T-helper 1 cell (primary cell): ENCODE results near the gene PCCB.
A peak's percentile ranks its signal among the peaks of the same experiment; 100 is the strongest.
"Not testable (repeated sequence)": the region's sequence is repeated elsewhere in the genome, so short reads cannot be mapped to it uniquely, and the experiment has no call there.

Experiments
- DNase-seq, 5 donors: peaks; one replicate each; pipeline ENCODE4 v3.0.0-alpha.2; 2012 to 2020

The PCCB gene

DNA sequence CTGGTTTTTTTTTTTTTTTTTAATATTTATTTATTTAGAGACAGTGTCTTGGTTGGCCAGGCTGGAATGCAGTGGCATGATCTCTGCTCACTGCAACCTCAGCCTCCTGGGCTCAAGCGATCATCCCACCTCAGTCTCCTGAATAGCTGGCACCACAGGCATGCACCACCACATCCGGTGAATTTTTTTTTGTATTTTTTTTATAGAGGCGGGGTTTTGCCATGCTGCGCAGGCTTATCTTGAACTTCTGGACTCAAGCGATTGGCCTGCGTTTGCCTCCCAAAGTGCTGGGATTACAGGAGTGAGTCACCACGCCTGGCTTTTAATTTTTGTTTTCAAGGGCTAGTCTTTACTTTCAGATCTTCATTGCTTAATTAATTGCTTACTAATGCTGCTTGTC is 13.1 kb downstream of the PCCB start:
- no peak for DNase-seq

DNA sequence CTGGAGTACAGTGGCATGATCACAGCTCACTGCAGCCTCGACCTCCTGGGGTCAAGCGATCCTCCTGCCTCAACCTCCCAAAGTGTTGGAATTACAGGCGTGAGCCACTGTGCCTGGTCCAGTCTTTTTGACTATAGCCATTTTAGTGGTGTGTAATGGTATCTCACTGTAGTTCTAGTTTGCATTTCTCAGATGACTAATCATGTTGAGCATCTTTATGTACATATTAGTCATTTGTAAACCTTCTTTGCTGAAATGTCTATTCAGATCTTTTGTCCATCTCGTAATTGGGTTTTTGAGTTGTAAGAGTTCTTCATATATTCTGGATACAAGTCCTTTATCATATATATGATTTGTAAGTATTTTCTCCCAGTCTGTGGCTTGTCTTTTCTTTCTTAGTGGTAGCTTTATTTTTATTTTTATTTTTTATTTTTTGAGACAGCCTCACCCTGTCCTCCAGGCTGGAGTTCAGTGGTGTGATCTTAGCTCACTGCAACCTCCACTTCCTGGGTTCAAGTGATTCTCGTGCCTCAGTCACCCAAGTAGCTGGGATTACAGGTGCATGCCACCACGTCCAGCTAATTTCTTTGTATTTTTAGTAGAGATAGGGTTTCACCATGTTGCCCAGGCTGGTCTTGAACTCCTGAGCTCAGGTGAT is 16.5 kb downstream of the PCCB start:
- DNase-seq = not testable (repeated sequence)

DNA sequence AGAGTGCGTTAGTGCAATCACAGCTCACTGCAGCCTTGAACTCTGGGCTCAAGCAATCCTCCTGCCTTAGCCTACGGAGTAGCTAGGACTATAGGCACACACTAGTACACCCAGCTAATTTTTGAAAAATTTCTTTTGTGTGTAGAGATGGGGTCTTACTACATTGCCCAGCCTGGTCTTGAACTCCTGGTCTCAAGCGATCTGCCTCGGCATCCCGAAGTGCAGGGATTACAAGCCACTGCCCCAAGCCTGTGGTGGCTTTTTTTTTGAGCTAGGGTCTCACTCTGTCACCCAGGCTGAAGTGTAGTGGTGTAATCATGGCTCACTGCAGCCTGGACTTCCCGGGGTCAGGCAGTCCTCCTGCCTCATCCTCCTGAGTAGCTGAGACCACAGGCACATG is 17.1 kb downstream of the PCCB start:
- DNase-seq = no peak

DNA sequence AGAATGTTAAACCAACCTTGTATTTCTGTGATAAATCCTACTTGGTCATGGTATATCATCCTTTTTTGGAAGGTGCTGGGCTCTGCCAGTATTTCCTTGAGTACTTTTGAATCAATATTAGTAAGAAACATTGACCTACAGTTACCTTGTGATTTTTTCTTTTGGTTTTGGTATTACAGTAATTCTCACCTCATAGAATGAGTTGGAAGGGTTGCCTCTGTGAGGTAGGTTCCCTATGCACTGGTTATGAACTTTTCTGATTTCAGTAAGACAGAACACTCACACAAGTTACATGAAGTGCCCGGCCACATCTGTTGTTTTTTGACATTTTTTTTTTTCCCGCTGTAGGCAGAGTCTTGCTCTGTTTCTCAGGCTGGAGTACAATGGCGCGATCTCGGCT is 20.0 kb downstream of the PCCB start:
- DNase-seq = peak in 1 of 5 donors; percentile 29

DNA sequence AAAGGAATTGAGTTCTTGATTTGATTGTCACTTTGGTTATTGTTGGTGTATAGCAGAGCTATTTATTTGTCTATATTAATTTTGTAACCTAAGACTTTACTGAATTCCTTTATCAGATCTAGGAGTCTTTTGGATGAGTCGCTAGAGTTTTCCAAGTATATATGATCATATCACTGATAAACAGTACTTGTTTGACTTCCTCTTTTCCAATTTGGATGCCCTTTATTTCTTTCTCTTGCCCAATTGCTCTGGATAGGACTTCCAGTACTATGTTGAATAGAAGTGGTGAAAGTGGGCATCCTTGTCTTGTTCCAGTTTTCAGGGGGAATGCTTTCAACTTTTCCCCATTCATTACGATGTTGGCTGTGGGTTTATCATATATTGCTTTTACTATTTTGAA is 21.5 kb downstream of the PCCB start:
- not testable (repeated sequence) for DNase-seq

DNA sequence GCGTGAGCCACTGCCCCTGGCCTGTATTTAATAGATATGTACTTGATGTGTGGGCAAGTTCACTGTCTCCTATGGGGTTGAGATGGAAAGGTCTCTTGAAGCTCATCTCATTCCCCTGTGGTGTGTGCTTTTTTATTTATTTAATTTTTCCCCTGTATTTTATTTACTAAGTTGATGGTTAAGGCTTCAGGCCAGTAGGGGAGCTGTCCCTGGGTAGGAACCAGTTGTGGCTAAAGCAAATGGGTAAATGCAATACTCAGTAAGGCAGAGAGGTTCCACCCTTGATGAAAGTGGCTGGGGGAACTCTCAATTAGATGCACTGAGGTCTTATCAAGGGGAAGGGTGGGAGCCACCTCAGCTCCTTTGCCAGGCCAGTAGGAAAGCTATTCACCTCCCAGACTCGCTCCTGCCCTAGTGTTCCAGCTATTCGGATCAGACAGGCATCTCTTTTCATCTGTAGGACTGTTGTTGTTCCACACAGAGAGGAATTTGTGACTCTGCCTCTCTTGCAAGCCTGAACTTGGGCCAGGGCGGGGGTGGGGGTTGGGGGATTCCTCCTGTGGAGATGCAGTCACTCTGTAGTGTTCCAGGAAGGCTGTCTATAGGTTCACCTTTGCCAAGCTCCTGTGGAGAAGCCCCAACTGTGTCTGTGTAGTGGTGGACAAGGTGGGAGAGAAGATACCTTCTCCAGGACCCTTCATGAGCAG is 26.1 kb downstream of the PCCB start:
- no peak for DNase-seq

DNA sequence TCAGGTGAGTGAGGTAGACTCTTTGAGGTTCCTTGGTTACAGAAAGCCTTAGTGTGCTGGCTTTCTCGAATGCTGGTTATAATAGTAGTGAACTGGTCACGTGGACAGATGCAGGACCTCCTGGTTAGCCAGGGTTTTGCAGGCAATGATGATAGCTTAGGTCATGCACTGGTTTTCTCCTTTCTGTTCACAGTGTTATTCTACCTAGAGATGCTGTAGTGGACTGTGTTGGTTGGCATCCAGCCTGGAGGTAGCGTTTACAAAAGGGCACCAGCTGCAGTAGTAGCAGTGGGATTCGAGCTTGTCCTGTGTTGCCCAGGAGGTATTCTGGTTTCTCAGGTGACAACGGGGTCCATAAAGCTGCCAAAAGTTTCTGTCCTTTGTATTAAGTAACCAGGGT is 27.0 kb downstream of the PCCB start:
- DNase-seq = no peak

DNA sequence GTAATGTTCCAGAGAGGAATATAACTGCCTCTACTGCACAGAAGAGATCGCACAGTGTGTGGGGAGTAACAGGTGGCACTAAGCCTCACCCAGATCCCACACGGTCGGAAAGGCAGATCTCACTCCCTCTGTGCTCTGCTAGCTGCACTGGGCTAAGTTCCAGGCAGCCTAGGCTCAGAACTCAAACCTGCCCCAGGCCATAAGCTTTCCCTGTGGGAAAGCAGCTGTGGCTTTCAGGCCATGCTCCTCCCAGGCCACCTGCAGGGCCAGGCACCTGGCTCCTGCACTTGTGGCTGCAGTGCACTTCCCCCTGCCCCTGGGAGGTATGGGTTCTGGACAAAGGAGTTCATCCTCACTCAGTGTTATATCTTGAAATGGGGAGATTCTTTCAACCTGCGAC is 27.5 kb downstream of the PCCB start:
- DNase-seq = no peak

DNA sequence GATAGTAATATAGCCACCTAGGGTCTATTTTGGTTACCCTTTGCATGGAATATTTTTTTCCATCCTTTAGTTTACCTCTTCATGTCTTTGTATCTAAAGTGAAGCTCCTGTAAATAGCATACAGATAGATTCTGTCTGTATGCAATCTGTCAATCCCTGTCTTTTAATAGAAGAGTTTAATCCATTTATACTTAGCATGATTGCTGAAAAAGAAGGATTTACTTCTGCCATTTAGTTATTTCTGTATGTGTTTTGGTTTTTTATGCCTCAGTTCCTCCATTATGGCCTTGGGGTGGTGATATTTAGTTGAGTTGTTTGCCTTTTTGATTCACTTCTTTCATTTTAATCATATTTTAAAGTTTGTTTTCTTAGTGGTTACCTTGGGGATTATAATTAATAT is 29.0 kb downstream of the PCCB start:
- DNase-seq = no peak

DNA sequence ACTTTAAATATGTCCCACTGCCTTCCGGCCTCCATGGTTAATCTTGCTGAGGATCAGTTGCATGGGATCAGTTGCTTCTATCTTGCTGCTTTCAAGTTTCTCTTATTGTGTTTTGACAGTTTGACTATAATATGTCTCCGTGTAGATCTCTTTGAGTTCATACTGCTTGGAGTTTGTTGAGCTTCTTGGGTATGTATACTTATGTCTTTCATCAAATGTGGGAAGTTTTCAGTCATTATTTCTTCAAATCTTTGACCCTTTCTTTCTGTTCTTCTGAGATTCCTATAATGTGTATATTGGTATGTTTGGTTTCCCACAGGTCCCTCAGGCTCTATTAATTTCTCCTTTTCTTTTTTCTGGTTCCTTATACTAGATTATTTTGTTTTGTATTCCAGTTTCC is 30.8 kb downstream of the PCCB start:
- DNase-seq = no peak

DNA sequence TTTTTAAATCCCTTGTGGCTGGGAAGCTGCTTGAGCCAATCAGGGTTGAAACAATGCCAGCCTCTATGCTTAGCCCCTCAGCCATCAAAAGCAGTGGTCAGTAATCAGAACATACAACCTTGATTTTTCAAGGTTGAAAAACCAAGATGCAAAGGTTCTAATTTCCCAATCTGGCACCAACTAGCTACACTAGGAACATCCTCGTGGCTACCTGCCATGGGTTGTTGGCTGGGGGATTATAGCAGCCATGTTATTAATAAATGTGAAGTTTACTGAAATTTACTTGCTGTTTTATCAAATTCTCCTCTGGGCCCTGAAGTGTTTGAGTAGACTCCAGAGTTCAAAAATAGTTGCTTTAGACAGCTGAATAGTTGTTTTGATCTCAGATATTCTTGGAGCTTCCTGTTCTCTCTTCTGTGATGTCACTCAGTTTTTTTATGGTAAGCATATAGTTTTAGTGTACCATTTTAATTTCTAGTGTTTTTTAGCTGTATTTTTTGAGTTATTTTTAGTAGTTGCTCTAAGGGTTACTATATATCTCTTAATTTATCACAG is 31.9 kb downstream of the PCCB start:
- no peak for DNase-seq

DNA sequence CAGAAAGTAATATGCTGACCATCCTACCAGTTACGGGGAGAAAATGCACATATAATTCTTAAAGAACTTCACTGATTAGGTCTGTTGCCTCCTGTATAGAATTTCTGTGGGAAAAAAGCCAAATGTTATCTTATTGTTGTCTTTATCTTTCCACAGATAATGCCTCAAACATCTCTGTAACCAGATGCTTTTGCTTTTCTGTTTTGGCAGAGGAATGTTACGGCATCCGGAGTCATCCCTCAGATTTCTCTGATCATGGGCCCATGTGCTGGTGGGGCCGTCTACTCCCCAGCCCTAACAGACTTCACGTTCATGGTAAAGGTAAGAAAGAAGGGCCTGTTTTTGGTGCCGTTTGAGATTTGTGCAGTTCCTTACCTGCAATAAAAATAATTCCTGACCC is 33.5 kb downstream of the PCCB start:
- DNase-seq = no peak

DNA sequence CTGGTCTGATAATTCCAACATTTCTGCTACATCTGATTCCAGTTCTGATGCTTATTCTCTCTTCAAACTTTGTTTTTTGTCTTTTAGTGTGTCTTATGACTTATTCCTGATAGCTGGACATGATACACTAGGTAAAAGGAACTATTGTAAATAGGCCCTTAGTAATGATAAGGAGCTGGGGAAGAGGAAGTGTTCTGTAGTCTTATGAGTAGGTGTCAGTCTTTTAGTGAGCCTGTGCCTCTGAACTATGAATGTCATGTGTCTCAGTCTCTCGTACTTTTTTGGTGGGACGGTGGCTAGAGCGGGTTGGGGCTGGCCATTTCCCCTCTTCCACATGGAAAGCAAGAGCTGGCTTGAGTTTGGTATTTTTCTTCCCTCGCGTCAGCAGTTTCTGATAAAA is 41.2 kb downstream of the PCCB start:
- no peak for DNase-seq

DNA sequence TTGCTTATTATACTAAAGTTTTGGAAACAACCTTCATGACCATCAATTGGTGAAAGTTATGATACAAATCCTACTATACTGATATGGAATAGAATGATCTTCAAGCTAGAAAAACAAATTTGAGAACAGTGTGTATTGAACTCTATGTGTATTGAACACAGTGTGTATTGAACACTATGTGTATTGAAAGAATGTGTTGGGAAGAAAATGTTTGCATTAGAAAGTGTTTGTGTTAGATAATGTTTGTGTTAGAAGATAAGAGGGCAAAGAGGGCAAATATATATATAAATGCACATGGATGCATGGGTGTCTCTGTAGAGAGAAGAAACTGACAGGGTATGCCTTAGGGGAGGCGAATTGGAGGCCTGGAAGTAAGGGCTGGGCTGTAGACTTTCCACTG is 42.4 kb downstream of the PCCB start:
- DNase-seq = no peak

DNA sequence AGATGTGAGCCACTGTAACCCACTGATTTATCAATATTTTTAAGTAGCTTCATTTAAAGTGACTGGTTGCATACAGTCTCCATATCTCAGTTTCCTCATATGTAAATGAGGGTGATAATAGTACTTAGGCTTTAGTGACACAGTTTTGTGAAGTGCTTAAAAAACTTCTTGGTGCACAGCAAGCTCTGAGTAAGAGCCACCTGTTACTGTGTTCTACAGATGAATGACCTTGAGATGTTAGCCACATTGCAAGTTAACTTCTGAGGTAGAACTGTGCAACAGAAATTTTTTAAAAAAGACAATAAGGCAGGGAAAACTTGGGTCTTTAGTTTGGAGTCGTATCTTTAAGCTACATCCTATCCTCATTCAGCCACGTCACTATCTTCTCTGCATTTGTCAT is 43.1 kb downstream of the PCCB start:
- DNase-seq = no peak

DNA sequence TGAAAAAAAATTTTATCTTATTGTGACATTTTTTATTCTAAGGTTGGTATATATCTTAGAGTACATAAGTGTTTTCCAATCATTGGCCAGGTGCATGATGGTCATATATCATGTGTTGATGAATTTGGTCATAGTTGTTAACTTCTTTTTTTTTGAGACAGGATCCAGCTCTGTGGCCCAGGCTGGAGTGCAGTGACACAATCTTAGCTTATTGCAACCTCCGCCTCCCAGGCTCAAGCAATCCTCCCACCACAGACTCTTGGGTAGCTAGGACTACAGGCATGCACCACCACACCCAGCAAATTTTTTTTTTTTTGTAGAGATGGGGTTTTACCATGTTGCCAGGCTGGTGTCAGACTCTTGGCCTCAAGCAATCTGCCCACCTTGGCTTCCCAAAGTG is 44.0 kb downstream of the PCCB start:
- no peak for DNase-seq

DNA sequence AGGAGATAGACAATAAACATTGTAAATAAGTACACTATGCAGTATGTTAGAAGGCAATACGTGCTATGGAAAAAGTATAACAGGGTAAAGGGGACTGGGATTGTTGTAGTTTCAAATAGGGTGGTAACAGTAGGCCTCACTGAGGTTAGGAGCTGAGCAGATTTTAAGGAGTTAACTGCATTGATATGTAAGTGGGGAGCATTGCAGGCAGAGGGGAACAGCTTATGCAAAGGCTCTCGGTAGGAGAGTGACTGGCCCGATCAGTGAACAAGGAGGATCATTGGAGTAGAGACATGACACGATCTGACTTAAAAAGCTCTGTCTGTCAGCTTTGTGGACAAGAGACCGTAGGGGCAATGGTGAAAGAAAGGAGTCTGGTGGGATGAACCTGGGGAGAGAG is 46.8 kb downstream of the PCCB start:
- no peak for DNase-seq

DNA sequence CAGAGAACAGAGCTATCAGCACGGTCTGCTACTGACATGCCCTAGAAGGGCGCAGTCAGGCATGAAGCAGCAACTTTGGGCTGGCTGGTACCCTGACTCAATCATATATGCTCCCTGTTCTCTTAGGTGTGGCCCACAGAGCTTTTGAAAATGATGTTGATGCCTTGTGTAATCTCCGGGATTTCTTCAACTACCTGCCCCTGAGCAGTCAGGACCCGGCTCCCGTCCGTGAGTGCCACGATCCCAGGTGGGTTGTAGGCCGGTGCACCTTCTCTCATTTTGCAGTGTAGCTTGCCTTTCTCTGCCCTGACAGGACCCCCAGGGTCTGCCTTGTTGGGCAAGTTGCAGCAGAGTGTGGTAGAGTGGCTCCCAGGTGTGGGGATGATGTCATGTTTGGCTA is 47.7 kb downstream of the PCCB start:
- DNase-seq = no peak

DNA sequence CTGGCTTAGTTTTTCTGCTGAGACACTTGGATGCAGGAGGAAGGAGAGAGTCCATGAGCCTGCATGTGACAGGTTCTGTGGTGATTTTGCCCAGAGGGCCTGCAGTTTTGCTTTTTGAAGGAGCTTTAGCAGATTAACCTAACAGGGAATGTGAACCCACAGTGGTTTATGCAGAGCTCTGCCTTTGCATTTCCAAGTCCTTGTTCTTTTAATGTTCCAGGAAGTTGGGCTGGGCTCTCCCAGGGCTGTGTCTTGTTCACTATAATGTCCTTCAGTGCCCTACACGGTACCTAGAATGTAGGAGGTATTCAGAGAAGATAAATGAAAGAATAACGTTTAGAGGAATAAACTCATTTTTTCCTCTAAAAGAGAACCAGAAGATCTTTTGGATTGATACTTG is 50.3 kb downstream of the PCCB start:
- no peak for DNase-seq

DNA sequence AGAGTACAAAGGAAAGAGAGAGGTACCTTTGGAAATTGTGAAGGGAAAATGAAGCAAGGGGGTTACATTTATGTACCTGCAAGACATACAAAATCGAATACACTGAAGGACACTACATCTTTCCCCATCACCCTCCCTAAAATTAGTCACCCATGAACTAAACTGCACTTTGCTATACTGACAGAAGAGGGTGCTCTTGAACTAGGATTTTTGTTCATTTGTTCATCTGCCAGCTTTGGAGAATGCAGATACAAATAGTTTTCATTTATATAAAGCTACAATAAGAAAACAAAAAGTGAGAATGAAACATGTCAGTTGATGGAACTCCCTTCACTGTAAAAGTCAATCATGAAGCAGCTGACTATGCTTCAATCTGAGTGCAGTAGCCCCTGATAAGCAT is 55.7 kb downstream of the PCCB start:
- no peak for DNase-seq

DNA sequence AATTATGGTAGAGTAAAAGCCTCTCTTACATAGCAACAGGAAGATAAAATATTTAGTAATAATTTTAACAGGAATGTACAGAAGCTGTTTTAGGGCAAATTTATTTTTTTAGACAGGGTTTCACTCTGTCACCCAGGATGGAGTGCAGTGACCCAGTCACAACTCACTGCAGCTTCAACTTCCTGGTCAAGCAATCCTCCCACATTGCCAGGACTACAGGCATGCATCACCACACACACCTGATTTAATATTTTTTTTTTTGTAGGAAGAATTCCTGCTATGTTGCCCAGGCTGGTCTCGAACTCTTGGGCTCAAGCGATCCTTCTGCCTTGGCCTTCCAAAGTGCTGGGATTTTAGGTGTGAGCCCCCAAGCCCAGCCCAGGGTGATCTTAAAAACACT is 61.1 kb downstream of the PCCB start:
- no peak for DNase-seq

DNA sequence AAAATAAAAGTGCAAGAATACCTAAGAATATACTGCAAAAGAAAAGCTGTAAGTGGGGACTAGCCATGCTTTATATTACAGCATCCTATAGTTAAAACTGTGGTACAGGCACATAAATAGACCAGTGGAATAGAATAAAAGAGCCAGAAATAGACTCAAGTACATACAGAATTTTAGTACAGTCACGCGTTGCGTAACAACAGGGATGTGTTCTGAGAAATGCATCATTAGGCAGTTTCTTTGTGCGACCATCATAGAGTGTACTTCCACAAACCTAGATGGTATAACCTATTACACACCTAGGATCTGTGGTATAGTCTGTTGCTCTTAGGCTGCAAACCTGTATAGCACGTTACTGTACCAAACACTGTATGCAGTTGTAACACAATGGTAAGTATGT is 61.8 kb downstream of the PCCB start:
- no peak for DNase-seq

DNA sequence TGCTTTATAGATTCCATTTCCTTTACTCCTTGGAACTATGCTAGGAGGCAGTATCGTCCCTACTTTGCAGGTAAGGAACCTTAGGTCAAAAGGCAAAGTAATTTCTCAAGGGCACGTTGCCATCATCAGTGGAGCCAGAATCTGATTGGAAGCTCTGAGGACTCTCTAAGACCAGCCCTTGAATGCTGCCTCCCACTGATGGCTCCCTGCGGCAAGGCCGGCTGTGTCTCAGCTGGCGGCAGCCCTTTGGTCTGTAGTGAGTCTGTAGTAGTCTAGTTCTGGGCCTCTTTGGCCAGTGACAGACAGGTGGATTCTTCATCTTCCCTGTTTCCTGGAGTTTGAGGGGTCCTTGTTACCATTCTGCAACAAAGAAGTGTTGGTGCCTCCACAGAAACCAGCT is 76.2 kb downstream of the PCCB start:
- DNase-seq = no peak

DNA sequence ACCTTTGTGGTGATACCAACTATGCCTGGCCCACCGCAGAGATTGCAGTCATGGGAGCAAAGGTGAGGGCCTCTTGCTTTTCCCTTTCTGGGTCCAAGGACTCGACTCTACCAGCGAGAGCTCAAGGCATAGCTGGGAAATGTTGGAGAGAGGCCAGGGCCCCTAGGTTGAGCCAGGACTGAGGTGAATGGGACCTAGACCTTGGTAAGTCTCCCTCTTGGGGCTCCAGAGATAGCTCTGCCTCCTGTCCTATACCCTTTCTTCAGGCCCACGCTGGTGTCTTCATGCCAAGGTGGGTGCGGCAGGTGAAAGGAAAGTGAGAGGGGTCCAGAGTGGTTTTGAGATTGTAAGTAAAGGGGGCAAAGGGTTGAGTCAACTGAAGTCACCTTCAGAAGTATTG is 77.5 kb downstream of the PCCB start:
- DNase-seq = no peak

DNA sequence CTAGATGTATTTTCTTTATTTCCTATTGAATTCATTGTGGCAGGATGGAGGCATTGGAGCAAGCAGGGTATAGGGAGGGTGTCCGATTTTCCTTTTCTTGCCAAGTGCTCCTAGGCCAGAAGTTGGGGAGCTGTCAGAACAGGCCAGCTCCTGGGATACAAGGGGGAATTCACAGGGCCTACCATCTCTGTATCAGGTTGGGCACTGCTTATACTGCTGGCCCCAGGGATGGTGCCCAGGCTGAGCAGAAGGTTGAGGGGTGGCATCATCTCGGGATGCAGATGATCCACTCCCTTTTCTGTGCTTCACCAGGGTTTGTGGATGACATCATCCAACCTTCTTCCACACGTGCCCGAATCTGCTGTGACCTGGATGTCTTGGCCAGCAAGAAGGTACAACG is 79.5 kb downstream of the PCCB start:
- DNase-seq = no peak
